IPS DF 6.9 (cell line): Measurements from ENCODE around the gene DDC.

Experiments used
- DNase-seq: peaks from one replicate; pipeline ENCODE4 v3.0.0-alpha.2; 2013; ENCODE audit warnings: low read depth, low spot score
- H3K27ac ChIP-seq: one replicate; pipeline ENCODE4 v1.5.1; 2013; ENCODE audit warnings: low read length, control low read depth
- H3K27me3 ChIP-seq: 2 replicates; pipeline ENCODE4 v1.6.1; 2013; ENCODE audit warnings: mild to moderate bottlenecking, low read length; ENCODE audit not compliant: control insufficient read depth, insufficient read depth
- H3K36me3 ChIP-seq: 2 replicates; pipeline ENCODE4 v1.6.1; 2013; ENCODE audit warnings: low read length; ENCODE audit not compliant: control insufficient read depth, insufficient read depth
- H3K4me1 ChIP-seq: 2 replicates; pipeline ENCODE4 v1.6.1; 2013; ENCODE audit warnings: low read length; ENCODE audit not compliant: control insufficient read depth, insufficient read depth
- H3K4me3 ChIP-seq: 2 replicates; pipeline ENCODE4 v1.5.1; 2013; ENCODE audit warnings: mild to moderate bottlenecking, low read length
- H3K9me3 ChIP-seq: 2 replicates; pipeline ENCODE4 v1.6.1; 2013; ENCODE audit warnings: low read length, inconsistent platforms; ENCODE audit not compliant: control insufficient read depth, insufficient read depth
- WGBS: extraction: QIAGEN DNeasy Blood & Tissue Kit; methylation state at CpG from one replicate; pipeline ENCODE4 v1.1.7; 2013; ENCODE audit warnings: mixed read lengths, missing lambda C conversion rate; ENCODE audit not compliant: insufficient read length, insufficient coverage; 5-methylcytosine and 5-hydroxymethylcytosine counted together

Gene DDC

GRCh38 chr7:50564640-50565558, at the start of gene DDC:
TSS of gene DDC (minus strand) at chr7:50565405. CDS start at chr7:50544085, 21,320 bp downstream.
- Histone ChIP-seq H3K4me3 (no peak within 1 kb of the TSS), H3K27me3 (no peaks in the 10 kb centered on the region), H3K4me1 (peaks cover 1% of the 10 kb centered on the region; the same call in 1 of the 2 replicates), H3K27ac (no peak within 1 kb of the TSS), H3K36me3 (no peaks in the 10 kb centered on the region), H3K9me3 (no peaks in the 10 kb centered on the region)
- no peak for DNase-seq
- no CpG with 5 or more reads among the region's 8 CpGs for WGBS

GRCh38 chr7:50613473-50613872, 48.3 kb upstream of the DDC start:
- H3K4me3 ChIP-seq = no peak overlapping the region
- no peaks in the 10 kb centered on the region for H3K9me3 ChIP-seq
- no peaks in the 10 kb centered on the region for H3K4me1 ChIP-seq
- no CpG with 5 or more reads among the region's 8 CpGs for WGBS
- no peaks in the 10 kb centered on the region for H3K27me3 ChIP-seq
- H3K36me3 ChIP-seq = peaks cover 10% of the 10 kb centered on the region; the same call in 1 of the 2 replicates
- no peak overlapping the region for H3K27ac ChIP-seq
- DNase-seq = no peak

GRCh38 chr7:50612704-50613103, 47.5 kb upstream of the DDC start:
- WGBS = no CpG with 5 or more reads among the region's 5 CpGs
- no peak for DNase-seq
- H3K9me3 ChIP-seq = no peaks in the 10 kb centered on the region
- H3K27ac ChIP-seq = no peak overlapping the region
- peaks cover 10% of the 10 kb centered on the region; the same call in 1 of the 2 replicates for H3K36me3 ChIP-seq
- no peak overlapping the region for H3K4me3 ChIP-seq
- H3K27me3 ChIP-seq = no peaks in the 10 kb centered on the region
- H3K4me1 ChIP-seq = no peaks in the 10 kb centered on the region

DNA sequence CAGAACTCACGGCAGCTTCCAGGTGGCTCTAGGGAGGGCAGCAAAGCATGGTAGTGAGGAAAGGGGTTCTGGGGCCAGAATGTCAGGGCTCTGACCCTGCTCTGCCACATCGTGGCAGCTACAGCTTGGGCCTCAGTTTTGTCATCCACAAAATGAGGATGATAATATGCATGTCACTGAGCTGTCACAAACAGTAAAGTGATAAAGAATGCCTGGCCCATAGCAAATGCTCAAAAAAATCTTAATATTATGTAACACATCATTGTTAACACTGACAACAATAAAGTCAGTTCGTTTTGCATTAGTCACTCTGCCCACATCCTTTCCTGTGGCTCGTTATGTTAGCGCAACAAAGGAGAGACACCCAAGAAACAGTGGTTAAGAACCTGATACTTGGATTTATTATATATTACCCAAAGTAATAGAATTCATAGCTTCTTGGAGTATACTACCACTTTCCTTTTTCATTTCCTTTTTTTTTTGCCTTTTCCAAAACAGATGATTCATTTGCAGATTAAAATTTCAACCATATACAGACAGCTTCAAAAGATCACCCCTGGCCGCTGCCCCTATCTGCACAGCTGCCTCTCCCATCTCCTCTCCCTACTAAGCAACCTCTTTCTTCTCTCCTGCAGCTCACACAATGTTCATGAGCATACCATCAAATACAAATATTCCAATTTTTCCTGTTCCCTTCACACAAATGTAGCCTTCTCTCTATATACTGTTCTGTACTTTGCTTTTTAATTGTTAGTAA, 45.5 kb upstream of the DDC start:
- Histone ChIP-seq H3K36me3 (peaks cover 15% of the 10 kb centered on the region; the same call in 1 of the 2 replicates), H3K9me3 (no peaks in the 10 kb centered on the region), H3K27me3 (no peaks in the 10 kb centered on the region), H3K4me1 (no peaks in the 10 kb centered on the region), H3K4me3 (no peak overlapping the region), H3K27ac (no peak overlapping the region)
- no peak for DNase-seq
- WGBS = no CpG with 5 or more reads among the region's 6 CpGs

DNA sequence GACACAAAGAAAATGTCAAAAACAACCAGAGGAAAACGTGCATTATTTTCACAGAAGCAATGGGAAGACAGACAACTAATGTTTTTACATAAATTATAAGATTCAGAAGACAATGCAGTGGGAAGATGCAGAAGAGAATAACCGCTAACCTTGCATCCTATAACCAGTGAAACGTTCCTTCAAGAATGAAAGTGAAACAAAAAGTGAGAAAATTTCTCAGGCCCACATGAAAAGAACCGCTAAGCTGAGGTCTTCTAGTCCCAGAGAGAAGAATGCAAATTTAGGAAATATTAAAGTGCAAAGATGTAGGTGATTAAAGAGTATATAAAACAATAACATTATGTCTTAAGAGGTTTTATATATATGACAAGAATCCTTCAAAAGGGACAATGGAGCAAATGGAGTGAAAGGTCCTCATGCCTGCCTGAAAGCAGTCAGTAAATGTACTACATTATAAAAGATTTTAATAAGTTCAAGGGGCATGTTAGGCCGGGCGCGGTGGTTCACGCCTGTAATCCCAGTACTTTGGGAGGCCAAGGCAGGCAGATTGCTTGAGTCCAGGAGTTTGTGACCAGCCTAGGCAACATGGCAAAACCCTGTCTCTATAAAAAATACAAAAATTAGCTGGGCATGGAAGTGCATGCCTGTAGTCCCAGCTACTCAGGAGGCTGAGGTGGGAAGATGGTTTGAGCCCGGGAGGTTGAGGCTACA, 43.1 kb upstream of the DDC start:
- WGBS = no CpG with 5 or more reads among the region's 9 CpGs
- H3K36me3 ChIP-seq = peaks cover 8% of the 10 kb centered on the region; the same call in 1 of the 2 replicates

GRCh38 chr7:50607524-50608125, 42.4 kb upstream of the DDC start:
- H3K36me3 ChIP-seq = peaks cover 5% of the 10 kb centered on the region; the same call in 1 of the 2 replicates
- H3K9me3 ChIP-seq = no peaks in the 10 kb centered on the region
- no CpG with 5 or more reads among the region's 6 CpGs for WGBS
- H3K27me3 ChIP-seq = no peaks in the 10 kb centered on the region
- DNase-seq = no peak
- H3K27ac ChIP-seq = no peak overlapping the region
- H3K4me3 ChIP-seq = no peak overlapping the region
- H3K4me1 ChIP-seq = peaks cover 4% of the 10 kb centered on the region

More for the DNA sequence above, 43.1 kb upstream of the DDC start:
- no peak for DNase-seq
- Histone ChIP-seq H3K27me3 (no peaks in the 10 kb centered on the region), H3K4me1 (peaks cover under 1% of the 10 kb centered on the region; the same call in 1 of the 2 replicates), H3K4me3 (no peak overlapping the region), H3K27ac (no peak overlapping the region), H3K9me3 (no peaks in the 10 kb centered on the region)

DNA sequence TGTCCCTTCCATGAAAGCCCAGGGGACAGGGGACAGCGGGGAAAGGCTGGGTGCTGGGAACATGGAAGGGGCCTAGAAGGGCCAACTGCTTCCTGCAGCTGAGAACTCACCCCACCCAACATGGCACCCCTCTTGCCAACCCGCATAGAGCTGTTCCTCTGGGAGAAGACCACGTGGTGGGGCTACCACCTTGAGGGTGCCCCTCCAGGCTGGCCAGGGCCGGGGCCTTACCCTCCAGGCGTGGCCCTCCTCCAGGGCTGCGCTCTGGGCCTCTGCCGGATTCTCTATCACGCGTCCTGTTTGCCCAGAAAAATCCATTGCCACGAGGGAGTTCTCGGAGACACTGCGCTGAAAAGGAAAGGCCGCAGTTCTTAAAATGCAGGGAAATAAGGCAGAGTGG, 39.9 kb upstream of the DDC start:
- no peak overlapping the region for H3K27ac ChIP-seq
- DNase-seq = no peak
- no CpG with 5 or more reads among the region's 13 CpGs for WGBS
- peaks cover 5% of the 10 kb centered on the region; the same call in 1 of the 2 replicates for H3K36me3 ChIP-seq
- H3K27me3 ChIP-seq = no peaks in the 10 kb centered on the region
- peaks cover 4% of the 10 kb centered on the region for H3K4me1 ChIP-seq
- no peaks in the 10 kb centered on the region for H3K9me3 ChIP-seq
- H3K4me3 ChIP-seq = no peak overlapping the region

- Histone ChIP-seq H3K4me3 (no peak overlapping the region), H3K27me3 (no peaks in the 10 kb centered on the region), H3K36me3 (peaks cover 5% of the 10 kb centered on the region; the same call in 1 of the 2 replicates), H3K27ac (no peak overlapping the region), H3K9me3 (no peaks in the 10 kb centered on the region), H3K4me1 (peaks cover 4% of the 10 kb centered on the region)
- WGBS = no CpG with 5 or more reads among the region's 7 CpGs
- DNase-seq = no peak
Measured at GRCh38 chr7:50603287-50603686, 38.1 kb upstream of the DDC start.

DNA sequence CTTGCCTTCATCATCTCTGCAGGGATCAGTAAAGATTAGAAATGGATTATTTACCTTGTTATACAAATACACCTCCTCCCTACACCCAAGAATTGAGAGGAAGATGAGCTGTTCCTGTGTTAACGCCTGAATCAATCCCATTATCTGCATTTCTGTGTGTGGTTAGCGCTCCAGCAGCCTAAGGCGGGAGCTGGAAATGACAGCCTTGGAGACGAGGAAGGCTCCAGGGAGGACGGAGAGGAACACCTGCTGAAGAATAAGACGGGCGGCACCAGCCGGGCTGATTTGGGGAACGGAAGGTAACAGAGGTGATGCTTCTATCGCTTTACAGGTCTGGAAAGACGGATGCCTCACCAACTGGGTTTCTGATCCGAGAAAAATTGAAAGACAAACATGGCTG, 34.2 kb upstream of the DDC start:
- peaks cover 4% of the 10 kb centered on the region for H3K4me1 ChIP-seq
- H3K4me3 ChIP-seq = no peak overlapping the region
- DNase-seq = no peak
- no peak overlapping the region for H3K27ac ChIP-seq
- H3K27me3 ChIP-seq = no peaks in the 10 kb centered on the region
- no CpG with 5 or more reads among the region's 12 CpGs for WGBS
- H3K9me3 ChIP-seq = no peaks in the 10 kb centered on the region
- H3K36me3 ChIP-seq = no peaks in the 10 kb centered on the region
